Subcutaneous adipose tissue (tissue), 4 donors: ENCODE measurements around the gene RBBP8NL. TPM values are rescaled to one million over a fixed set of nuclear protein-coding genes. Genes with fewer than 3 reads are reported as not detected.

ENCODE experiments used
- CTCF ChIP-seq: fragments of 450-650 bp; IDR thresholded peaks from one replicate; pipeline ENCODE4 v1.5.1; 2016; ENCODE audit warnings: low read depth, mild to moderate bottlenecking, control low read depth, antibody characterized with exemption, moderate library complexity
- total RNA-seq, 4 donors: library from RNA; depleted of rRNA; stranded (reverse); fragments of >200 nt; gene quantifications; one replicate each; pipeline ENCODE4 v1.1.0, GENCODE V29; 2016

Gene RBBP8NL
- total RNA-seq, 4 donors from 2014 or later, result not detected

DNA sequence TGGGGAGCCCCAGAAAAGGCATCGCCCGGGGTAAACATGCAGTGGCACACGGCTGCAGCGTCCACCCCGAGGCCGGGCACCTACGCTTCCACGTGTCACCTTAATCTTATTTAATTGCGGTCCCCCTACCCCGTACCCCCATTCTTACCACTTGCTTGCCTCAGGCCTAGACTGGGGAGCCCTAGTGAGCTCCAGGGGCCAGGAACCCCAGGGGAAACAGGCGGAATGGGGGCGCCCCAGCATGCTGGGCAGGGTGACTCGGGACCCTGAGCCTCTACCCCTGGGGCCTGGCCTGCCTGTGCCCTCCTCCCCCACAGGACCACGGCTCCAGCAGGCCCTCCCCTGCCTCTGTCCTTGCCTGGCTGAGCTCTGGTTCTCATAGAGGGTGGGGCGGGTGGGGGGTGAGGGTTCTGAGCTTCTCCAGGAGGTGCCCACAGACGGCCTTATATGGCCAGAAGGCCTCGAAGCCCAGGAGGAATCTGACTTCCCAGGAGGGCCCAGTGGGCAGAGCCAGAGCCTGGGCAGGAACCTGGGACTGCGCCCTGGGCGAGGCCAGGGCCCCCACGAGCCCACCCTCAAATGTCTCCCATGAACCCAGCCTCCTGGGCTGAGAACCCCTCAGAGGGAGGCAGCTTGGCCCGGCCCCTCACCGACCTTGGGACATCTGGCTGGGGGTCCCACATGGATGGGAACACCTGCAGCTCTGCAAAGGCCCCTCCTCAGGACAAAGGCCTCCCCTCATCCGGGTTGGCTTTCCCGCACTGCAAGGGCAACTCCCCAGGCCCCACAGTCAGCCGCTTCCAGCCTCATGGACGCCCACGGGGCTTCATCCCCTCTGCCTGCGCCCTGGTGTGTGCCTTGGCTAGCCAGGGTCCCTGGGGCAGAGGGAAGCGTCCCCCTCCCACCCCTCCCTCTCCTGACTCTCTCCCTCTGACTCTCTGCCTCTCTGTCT is 55.0 kb downstream of the RBBP8NL start:
- TF ChIP-seq CTCF, result no peak

DNA sequence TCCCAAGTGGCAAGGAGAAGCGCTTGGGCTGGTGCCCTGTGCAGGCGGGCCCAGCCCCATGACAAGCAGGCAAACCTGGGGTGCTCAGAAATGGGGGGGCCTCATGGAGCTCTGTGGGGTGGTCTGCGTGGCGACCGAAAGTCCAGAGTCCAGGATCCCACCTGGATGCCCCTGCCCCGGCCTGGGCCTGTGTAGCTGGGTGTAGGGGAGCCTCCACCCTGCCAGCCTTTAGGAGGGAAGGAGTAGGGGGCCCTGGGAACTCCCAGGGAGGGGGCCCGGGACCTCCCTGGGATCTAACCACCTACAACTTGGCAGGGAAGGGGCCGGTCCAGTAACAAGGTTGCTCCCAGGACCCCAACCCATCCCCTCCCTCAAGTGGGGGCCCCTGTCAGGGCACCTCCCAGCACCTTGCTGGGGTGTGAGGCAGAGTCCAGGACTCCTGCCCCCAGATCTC is 55.7 kb downstream of the RBBP8NL start:
- no peak for TF ChIP-seq CTCF

DNA sequence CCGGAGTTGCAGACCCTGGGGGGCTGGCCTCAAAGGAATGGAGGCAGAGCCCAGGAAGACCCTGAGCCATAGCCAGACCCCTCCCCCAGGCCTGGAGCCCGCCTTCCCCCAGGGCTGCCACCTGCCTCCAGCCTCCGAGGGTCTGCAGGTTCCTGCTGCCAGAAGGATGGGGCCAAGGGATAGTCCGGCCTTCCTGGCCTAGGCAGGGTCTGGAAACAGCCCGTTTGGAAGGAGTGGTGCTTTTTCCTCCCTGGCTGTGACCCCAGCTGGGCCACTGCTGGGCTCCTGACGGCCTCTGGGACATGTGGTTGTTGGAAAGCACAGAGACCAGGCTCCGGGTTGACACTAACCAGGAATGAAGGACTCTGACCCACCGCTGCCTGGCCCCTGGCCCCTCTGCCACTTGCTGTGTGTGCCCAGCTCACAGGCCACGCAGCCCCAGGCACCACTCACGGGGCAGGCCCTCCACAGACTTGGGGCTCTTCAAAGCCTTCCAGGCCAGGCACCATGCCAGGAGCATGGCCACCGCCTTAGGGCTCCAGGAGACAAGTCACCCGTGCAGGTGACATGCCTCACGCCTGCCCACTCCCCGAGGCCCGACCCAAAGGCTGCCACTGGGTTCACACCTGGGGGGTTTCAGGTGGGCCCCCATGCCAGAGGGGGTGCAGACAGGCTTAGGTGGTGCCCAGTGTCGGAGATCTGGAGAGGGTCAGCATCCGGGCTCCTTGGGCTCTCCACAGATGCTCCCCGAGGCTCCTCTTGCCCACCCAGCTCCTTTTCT is 56.3 kb downstream of the RBBP8NL start:
- TF ChIP-seq CTCF, result no peak

DNA sequence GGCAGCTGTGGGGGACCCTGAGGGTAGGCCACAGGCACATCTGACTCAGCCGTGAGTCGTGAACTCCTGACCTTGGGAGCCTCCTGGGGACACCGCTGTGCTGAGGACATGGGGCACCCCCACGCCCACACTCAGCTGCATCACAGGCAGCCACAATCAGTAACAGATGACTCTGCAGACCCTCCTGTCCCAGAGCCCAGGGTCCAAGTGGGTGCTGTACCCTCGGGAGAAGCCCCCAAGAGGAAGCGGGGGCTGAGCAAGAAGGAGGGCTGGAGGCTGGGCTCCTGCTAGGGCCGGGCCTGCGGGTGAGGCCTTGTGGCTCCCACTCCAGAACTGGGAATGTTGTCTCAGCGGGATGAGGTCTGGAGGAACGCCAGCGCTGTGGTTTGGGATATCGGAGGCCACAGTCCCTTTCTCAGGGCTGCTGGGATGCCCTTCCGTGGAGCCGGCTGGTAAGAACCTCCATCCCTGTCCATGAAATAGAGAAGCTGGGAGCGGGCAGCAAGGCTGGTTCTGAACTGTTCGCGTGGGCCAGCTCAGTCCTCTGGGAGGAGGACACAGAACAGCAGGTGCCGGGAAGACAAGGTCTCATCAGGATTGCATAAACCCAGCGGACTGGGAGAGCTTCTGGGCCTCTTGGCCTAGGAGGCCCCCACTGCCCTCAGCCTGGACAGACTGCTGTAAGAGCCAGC is 57.1 kb downstream of the RBBP8NL start:
- no peak for TF ChIP-seq CTCF

GRCh38 chr20:62369815-62370114 is 57.6 kb downstream of the RBBP8NL start:
- no peak for TF ChIP-seq CTCF

DNA sequence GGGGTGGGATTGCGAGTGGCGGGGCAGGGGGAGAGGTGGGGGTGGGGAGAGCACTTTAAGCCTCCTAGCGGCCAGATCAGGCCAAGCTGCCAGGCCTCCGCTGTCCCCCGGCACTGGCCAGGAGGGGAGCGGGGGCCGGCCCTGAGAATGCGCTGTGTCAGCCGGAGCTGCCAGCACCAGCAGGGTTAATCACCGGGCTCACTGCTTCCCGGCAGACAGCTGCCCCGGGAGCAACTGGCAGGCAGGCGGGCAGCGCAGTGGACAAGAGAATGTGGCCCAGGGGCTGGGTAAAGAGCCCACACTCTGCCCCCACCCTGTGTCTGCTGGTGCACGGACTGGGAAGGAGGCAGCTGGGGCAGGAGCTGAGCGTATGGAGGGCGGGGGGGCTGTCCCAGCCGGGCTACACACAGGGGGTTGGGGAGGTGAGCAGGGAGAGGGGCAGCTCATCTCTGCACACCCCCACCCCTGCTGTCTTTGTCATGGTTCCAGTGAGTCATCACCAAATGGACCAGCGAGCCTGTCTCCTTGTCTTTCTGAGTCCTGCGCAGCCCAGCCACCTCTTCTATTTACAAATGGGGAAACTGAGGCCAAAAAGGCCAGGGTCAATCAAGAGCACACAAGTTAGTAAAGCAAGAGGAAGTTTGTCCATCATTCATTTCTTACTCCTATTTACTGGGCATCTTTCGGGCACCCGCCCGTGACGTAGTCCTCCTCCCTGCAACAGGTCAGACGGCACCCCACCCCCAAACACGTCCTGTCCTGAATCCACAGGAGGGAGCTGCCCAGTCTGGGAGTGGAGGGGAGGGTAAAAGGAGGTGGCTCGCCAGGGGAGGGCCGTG is 58.1 kb downstream of the RBBP8NL start:
- no peak for TF ChIP-seq CTCF
